Gastroesophageal sphincter (tissue), 3 donors: ENCODE results near the gene PDE6A.

Source experiments
- EP300 ChIP-seq: sonication (generic); formaldehyde crosslinking; IDR thresholded peaks from one replicate; pipeline ENCODE4 v1.6.1; 2017; ENCODE audit warnings: antibody characterized with exemption, mild to moderate bottlenecking
- POLR2A ChIP-seq, 2 donors: fragments of 450-650 bp; IDR thresholded peaks; one replicate each; pipeline ENCODE4 v1.6.1; 2017; ENCODE audit warnings: antibody characterized with exemption in 2 of 2, mild to moderate bottlenecking in 2 of 2, moderate library complexity in 1 of 2
- TF ChIP-seq, protein P1 (sequence below), 4 experiments: fragments of 200-600 bp in 2 of 4; fragments of 450-650 bp in 2 of 4; sonication (generic) in 1 of 4; IDR thresholded peaks; one replicate each; pipeline ENCODE4 v1.5.1; 2017 to 2019; ENCODE audit warnings: antibody characterized with exemption in 4 of 4, mild to moderate bottlenecking in 2 of 4, moderate library complexity in 2 of 4

DNA sequence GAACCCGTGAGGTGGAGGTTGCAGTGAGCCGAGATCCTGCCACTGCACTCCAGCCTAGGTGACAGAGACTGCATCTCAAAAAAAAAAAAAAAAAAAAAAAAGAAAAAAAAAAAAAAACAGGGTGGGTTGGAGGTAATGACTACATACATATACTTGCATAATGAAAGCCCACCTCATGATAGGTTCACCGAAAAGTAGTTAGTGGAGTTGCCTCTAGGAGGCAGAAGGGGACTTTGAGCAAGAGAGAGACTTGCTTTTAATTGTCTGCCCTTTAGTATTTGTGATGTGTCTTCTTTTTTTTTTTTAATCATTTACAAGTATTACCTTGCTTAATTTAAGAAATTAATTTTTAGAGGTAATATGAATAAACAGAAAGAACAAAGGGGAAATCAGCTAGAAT, 114.6 kb downstream of the PDE6A start:
- TF ChIP-seq, protein P1, sequence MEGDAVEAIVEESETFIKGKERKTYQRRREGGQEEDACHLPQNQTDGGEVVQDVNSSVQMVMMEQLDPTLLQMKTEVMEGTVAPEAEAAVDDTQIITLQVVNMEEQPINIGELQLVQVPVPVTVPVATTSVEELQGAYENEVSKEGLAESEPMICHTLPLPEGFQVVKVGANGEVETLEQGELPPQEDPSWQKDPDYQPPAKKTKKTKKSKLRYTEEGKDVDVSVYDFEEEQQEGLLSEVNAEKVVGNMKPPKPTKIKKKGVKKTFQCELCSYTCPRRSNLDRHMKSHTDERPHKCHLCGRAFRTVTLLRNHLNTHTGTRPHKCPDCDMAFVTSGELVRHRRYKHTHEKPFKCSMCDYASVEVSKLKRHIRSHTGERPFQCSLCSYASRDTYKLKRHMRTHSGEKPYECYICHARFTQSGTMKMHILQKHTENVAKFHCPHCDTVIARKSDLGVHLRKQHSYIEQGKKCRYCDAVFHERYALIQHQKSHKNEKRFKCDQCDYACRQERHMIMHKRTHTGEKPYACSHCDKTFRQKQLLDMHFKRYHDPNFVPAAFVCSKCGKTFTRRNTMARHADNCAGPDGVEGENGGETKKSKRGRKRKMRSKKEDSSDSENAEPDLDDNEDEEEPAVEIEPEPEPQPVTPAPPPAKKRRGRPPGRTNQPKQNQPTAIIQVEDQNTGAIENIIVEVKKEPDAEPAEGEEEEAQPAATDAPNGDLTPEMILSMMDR (IDR thresholded peaks at IDR 0.05) = peak in 1 of 4 experiments; percentile 15
- TF ChIP-seq POLR2A (IDR thresholded peaks at IDR 0.05) (no peak), EP300 (no peak)
